ENCODE results near the gene GSK3A.
A peak's percentile ranks its signal among the peaks of the same experiment; 100 is the strongest.

GSK3A gene

GRCh38 chr19:42248270-42249148 lies 6.1 kb upstream of the GSK3A start:
- no peak for DNase-seq (ENCODE audit: low spot score)

- DNase-seq (ENCODE audit: low spot score), result no peak
Measured at GRCh38 chr19:42247640-42248199, 5.3 kb upstream of the GSK3A start.

GRCh38 chr19:42246922-42247639 lies 4.7 kb upstream of the GSK3A start:
- no peak for DNase-seq (ENCODE audit: low spot score)

- DNase-seq (ENCODE audit: low spot score), result no peak
Measured at GRCh38 chr19:42246143-42246921, 3.9 kb upstream of the GSK3A start.

GRCh38 chr19:42245231-42245630 lies 2.8 kb upstream of the GSK3A start:
- DNase-seq (ENCODE audit: low spot score), result no peak

DNA sequence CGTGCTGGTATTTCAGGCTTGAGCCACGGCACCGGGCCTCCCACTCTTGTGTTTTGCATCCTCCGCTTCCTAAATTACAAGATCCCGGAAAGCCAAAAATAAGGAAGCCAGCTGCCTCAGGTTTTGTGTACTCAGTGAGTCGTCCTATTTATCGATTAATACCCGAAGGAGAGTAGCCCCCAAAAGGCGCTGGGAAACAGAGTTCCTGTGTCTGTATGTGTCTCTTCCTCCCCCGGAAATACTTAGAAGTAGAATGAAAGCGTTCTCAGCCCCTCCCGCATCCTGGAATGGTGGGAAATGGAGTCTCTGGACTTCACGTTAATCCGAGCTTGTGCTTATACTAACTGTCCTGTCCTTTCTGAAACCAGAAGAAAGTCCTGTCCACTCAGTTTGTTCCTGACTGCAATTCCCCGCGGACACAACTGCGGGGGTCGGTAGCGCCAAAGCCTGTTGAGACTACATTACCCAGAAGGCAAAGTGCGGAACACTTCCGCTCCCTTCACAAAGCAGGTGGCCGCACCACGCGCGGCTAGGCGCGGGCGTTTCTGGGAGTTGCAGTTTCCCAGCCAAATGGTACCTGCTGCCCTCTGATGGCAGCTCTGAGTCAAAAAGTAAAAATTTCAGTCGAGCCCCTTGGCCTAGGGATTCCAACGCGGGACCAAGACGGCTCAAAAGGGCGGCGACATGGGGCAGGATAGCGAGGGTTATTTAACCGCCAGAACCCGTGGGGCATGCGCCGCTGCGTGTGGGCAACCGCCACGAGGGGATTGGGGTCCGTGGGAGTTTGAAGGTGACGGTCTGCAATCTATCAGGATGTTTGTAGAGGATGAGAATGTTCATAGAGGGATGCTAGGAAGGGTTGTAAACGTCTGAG lies 2.2 kb upstream of the GSK3A start:
- peak; percentile 95 for DNase-seq (ENCODE audit: low spot score)

DNA sequence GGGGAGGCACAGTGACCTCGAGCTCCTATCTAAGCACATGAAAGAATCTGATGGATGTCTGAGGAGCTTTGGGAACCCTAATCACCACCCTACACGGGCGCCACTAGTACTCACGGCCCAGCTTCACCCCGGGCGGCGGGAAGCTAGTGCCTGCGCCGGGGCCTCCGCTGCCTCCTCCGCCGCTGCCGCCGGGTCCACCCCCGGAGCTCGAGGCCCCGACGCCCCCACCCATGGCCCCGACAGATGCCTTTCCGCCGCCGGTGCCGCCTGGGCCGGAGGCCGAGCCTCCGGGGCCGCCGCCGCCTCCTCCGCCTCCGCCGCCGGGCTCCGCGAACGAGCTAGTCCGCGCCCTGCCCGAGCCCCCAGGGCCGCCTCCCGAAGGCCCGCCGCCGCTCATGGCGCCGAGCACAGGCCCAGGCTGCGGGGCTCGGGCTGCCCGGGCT lies 312 bp downstream of the GSK3A start:
- DNase-seq (ENCODE audit: low spot score), result no peak

- no peak for DNase-seq (ENCODE audit: low spot score)
Measured at GRCh38 chr19:42241279-42241678, 1.1 kb downstream of the GSK3A start.

GRCh38 chr19:42239544-42240220 lies 2.7 kb downstream of the GSK3A start:
- no peak for DNase-seq (ENCODE audit: low spot score)

DNA sequence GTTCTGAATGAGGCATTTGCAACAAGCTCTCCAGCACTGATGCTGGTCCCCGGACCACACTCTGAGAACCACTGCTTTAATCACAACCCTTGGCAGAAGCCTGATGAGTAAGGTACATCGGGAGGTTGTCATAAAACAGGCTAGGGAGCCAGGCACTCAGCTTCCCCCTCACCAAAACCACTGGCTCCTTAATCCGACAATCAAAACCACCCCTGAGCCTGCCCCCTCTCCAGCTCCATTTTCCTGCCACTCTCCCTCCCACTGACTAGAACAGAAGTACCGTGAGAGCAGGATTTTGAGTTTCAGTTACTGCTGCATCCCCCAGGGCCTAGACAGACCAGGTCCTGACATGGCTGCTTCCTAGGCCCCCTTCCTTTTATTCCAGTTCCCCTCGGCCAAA lies 7.2 kb downstream of the GSK3A start:
- no peak for DNase-seq (ENCODE audit: low spot score)

- no peak for DNase-seq (ENCODE audit: low spot score)
Measured at GRCh38 chr19:42234364-42234763, 8.0 kb downstream of the GSK3A start.

DNA sequence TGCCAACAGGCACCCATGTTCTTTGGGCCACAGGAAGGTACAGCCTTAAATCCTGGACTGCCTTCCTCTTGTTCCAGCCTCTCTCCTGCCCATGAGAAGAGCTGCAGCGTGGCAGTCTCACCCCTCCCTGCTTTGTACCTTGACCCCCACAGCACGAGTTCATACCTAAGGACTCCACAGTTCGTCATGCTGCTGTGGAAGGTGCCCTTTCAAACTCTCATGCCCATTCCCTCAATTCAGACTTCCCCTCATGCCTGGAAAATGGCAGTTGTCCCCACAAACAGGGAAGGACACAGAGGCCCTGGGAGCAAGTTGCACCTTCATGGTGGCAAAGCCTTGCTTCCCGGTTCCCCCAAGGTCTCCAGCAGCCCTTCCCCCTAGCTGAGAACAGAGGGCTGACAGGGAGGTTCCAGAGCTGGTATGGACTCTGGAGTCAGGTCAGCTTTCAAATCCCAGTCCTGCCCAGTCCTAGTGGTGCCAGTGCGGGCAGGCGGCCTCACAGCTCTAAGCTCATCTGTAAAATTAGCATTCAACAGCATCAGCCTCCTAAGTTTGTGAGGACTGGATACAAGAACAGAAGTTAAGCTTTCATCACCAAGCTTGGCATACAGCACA lies 8.6 kb downstream of the GSK3A start:
- no peak for DNase-seq (ENCODE audit: low spot score)

- DNase-seq (ENCODE audit: low spot score), result no peak
Measured at GRCh38 chr19:42233106-42233505, 9.3 kb downstream of the GSK3A start.

- no peak for DNase-seq (ENCODE audit: low spot score)
Measured at GRCh38 chr19:42232435-42232834, 10.0 kb downstream of the GSK3A start.

DNA sequence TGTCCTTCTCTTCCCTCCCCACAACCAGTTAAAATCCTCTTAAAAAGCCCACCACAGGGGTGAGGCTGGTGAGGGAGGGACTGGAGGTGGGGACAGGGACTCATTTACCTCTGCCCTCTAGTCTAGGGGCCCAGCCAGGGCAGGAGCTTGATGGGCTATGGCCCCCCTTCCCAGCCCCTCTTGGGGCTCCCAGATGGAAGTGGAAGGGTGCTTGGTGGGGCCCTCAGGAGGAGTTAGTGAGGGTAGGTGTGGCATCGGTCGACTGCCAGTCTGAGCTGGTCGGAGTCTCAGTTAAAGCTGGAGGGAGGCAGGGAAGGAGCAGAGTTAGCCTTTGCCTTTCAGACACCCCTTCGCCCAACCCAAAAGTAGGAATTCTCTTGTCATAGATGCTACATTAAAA lies 11.8 kb downstream of the GSK3A start:
- DNase-seq (ENCODE audit: low spot score), result no peak

GRCh38 chr19:42229855-42230351 lies 12.5 kb downstream of the GSK3A start:
- DNase-seq (ENCODE audit: low spot score), result no peak

DNA sequence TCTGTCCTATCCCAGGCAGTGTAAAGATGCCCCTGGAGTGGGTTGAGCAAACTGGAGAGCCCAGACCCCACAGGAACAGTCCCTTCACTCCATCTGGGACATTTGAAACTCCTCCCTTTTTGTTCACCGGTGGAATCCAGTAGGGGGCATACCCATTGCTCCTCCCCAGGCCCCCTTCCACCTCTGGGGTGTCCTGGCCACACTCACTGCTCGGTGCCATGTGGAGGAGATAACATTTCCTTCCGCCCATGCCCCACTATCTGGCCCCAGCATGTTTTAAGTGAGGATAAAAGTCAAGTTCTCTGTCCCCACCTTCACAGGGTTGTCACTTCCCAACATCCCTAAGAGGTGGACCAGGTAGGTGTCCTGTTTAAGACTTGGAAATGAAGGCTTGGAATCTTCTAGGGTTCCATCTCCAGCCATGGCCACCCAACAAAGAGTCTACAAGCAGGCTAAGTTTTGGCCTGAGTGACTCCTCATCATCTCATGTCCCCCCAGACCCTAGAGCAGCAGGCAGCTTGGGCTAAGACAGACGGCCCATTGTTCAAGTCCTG lies 13.0 kb downstream of the GSK3A start:
- no peak for DNase-seq (ENCODE audit: low spot score)

GRCh38 chr19:42228641-42229040 lies 13.8 kb downstream of the GSK3A start:
- no peak for DNase-seq (ENCODE audit: low spot score)

DNA sequence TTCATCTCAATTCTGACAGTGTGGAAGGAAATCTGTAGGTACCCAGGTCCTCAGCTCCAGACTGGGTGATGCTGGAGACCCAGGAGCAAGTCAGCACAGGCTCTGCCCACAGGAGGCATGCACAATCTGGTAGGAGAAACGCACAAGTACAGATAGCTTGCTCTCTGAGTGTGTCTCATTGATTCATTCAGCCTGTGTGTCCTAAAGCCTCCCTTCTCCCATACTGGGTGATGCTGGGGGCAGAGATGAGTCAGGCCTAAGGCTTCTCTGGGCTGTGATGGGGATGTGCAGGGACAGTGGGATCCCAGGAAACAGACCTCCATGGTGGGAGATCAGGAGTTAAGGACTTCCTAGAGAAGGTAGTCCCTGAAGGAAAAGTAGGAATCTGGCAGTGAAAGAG lies 15.5 kb downstream of the GSK3A start:
- no peak for DNase-seq (ENCODE audit: low spot score)

Data from left forelimb (tissue), 1 donor.